ENCODE measurements around the gene GPRC5B.

The GPRC5B gene

GRCh38 chr16:19883296-19883965, 1.2 kb downstream of the GPRC5B start:
- Histone ChIP-seq H3K27ac (no peak overlapping the region), H3K4me1 (ENCODE audit: low read depth, poor library complexity, severe bottlenecking) (peaks cover 8% of the 10 kb centered on the region), H3K4me3 (IDR thresholded peaks at IDR 0.05; ENCODE audit: insufficient read depth, low read depth, low read length) (no peak overlapping the region), H3K36me3 (ENCODE audit: insufficient read depth) (no peaks in the 10 kb centered on the region), H2AFZ (ENCODE audit: low read depth) (no peak overlapping the region), H3K79me2 (ENCODE audit: insufficient read depth, low read depth) (no peaks in the 10 kb centered on the region), H3K9ac (no peak overlapping the region), H4K20me1 (ENCODE audit: insufficient read depth) (no peaks in the 10 kb centered on the region), H3K4me2 (no peak overlapping the region), H3K27me3 (ENCODE audit: insufficient read depth, low read depth) (no peaks in the 10 kb centered on the region)
- TF ChIP-seq CTCF (conservative IDR thresholded peaks at IDR 0.05; ENCODE audit: low read depth, low read length) = no peak

- H3K9ac ChIP-seq = no peak overlapping the region
- no peak overlapping the region for H3K4me2 ChIP-seq
- H2AFZ ChIP-seq (ENCODE audit: low read depth) = no peak overlapping the region
- no peak overlapping the region for H3K4me3 ChIP-seq (IDR thresholded peaks at IDR 0.05; ENCODE audit: insufficient read depth, low read depth, low read length)
- H3K36me3 ChIP-seq (ENCODE audit: insufficient read depth) = no peaks in the 10 kb centered on the region
- H3K27ac ChIP-seq = no peak overlapping the region
- no peaks in the 10 kb centered on the region for H3K27me3 ChIP-seq (ENCODE audit: insufficient read depth, low read depth)
- H3K79me2 ChIP-seq (ENCODE audit: insufficient read depth, low read depth) = no peaks in the 10 kb centered on the region
- H4K20me1 ChIP-seq (ENCODE audit: insufficient read depth) = no peaks in the 10 kb centered on the region
- H3K4me1 ChIP-seq (ENCODE audit: low read depth, poor library complexity, severe bottlenecking) = peaks cover 8% of the 10 kb centered on the region
- no peak for TF ChIP-seq CTCF (conservative IDR thresholded peaks at IDR 0.05; ENCODE audit: low read depth, low read length)
These were observed 2.0 kb downstream of the GPRC5B start for GRCh38 chr16:19882646-19883045.

DNA sequence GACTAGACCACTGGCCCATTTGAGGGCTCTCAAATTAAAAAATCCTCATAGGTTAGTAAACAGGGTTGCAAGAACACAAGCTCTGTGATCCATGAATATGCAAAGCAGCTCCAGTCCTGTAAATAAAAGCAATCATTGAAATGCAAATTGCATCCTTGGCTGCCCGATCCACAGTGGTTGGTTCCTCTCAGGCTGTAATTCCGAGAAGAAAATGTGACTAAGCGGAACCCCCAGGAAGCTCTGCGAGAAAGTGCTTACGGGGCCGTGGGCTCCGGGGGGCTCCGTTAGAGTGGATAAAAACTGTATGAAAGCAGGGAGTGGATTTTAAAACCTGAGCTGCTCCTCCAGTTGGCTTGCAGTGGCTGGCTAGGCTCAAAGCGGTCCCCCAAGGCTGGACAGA, 2.5 kb downstream of the GPRC5B start:
- H4K20me1 ChIP-seq (ENCODE audit: insufficient read depth) = no peaks in the 10 kb centered on the region
- no peak for TF ChIP-seq CTCF (conservative IDR thresholded peaks at IDR 0.05; ENCODE audit: low read depth, low read length)
- H3K27ac ChIP-seq = no peak overlapping the region
- no peak overlapping the region for H3K4me3 ChIP-seq (IDR thresholded peaks at IDR 0.05; ENCODE audit: insufficient read depth, low read depth, low read length)
- H3K9ac ChIP-seq = no peak overlapping the region
- H3K4me1 ChIP-seq (ENCODE audit: low read depth, poor library complexity, severe bottlenecking) = peaks cover 8% of the 10 kb centered on the region
- H3K79me2 ChIP-seq (ENCODE audit: insufficient read depth, low read depth) = no peaks in the 10 kb centered on the region
- no peak overlapping the region for H3K4me2 ChIP-seq
- no peaks in the 10 kb centered on the region for H3K27me3 ChIP-seq (ENCODE audit: insufficient read depth, low read depth)
- H2AFZ ChIP-seq (ENCODE audit: low read depth) = no peak overlapping the region
- no peaks in the 10 kb centered on the region for H3K36me3 ChIP-seq (ENCODE audit: insufficient read depth)

DNA sequence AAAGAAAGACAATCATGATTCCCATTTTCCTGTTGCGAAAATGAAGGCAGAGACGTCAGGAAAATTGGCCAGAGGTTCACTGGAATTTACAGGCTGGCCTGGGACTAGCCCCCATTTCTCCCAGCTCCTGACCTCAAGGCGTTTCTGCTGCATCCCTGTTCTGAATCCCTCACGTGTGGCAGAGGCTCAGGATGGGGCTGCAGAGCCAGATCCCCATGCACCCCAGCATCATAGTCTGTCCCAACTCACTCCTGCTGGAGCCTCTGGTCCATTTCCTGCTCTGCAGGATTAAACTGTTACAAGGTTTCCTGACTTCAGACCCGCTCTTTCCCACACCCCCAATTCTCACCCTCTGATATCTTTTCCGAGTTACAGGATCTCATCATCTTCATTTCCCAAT, 2.9 kb downstream of the GPRC5B start:
- TF ChIP-seq CTCF (conservative IDR thresholded peaks at IDR 0.05; ENCODE audit: low read depth, low read length) = no peak
- Histone ChIP-seq H3K27me3 (ENCODE audit: insufficient read depth, low read depth) (no peaks in the 10 kb centered on the region), H3K36me3 (ENCODE audit: insufficient read depth) (no peaks in the 10 kb centered on the region), H3K4me3 (IDR thresholded peaks at IDR 0.05; ENCODE audit: insufficient read depth, low read depth, low read length) (no peak overlapping the region), H3K9ac (no peak overlapping the region), H3K4me1 (ENCODE audit: low read depth, poor library complexity, severe bottlenecking) (peaks cover 8% of the 10 kb centered on the region), H4K20me1 (ENCODE audit: insufficient read depth) (no peaks in the 10 kb centered on the region), H3K27ac (no peak overlapping the region), H3K4me2 (no peak overlapping the region), H3K79me2 (ENCODE audit: insufficient read depth, low read depth) (no peaks in the 10 kb centered on the region), H2AFZ (ENCODE audit: low read depth) (no peak overlapping the region)

All from KMS-11 (cell line).